HG02759 (cell line): Measurements from ENCODE around the gene GNMT.
"Not testable (repeated sequence)": the region's sequence is repeated elsewhere in the genome, so short reads cannot be mapped to it uniquely, and the experiment has no call there.

Experiments used
- ATAC-seq: cut with Tn5 transposase; IDR thresholded peaks from one replicate; pipeline ENCODE4 v1.9.1; 2021; ENCODE audit warnings: mild to moderate bottlenecking, moderate library complexity; ENCODE audit not compliant: unreplicated experiment

GNMT gene

GRCh38 chr6:42940493-42941045 lies 20.0 kb upstream of the GNMT start:
- ATAC-seq: no peak

- not testable (repeated sequence) for ATAC-seq
Measured at GRCh38 chr6:42941356-42941755, 19.2 kb upstream of the GNMT start.

- no peak for ATAC-seq
Measured at GRCh38 chr6:42942444-42942843, 18.1 kb upstream of the GNMT start.

GRCh38 chr6:42947950-42948349 lies 12.6 kb upstream of the GNMT start:
- no peak for ATAC-seq

GRCh38 chr6:42952389-42952788 lies 8.2 kb upstream of the GNMT start:
- no peak for ATAC-seq

GRCh38 chr6:42954405-42954804 lies 6.1 kb upstream of the GNMT start:
- ATAC-seq: not testable (repeated sequence)

- ATAC-seq: no peak
Measured at GRCh38 chr6:42958125-42958524, 2.4 kb upstream of the GNMT start.

- no peak for ATAC-seq
Measured at GRCh38 chr6:42959917-42960242, 674 bp upstream of the GNMT start.

- no peak for ATAC-seq
Measured at GRCh38 chr6:42961020-42961470, 491 bp downstream of the GNMT start.

GRCh38 chr6:42962096-42962495 lies 1.5 kb downstream of the GNMT start:
- no peak for ATAC-seq

- ATAC-seq: no peak
Measured at GRCh38 chr6:42962502-42963178, 2.1 kb downstream of the GNMT start.

- ATAC-seq: no peak
Measured at GRCh38 chr6:42963179-42963854, 2.8 kb downstream of the GNMT start.

- no peak for ATAC-seq
Measured at GRCh38 chr6:42963855-42964605, 3.5 kb downstream of the GNMT start.

- no peak for ATAC-seq
Measured at GRCh38 chr6:42966571-42966970, 6.0 kb downstream of the GNMT start.

- no peak for ATAC-seq
Measured at GRCh38 chr6:42967228-42967627, 6.7 kb downstream of the GNMT start.

GRCh38 chr6:42968126-42968701 lies 7.7 kb downstream of the GNMT start:
- ATAC-seq: no peak

GRCh38 chr6:42968783-42969182 lies 8.2 kb downstream of the GNMT start:
- no peak for ATAC-seq

- ATAC-seq: no peak
Measured at GRCh38 chr6:42969431-42969830, 8.9 kb downstream of the GNMT start.

GRCh38 chr6:42969934-42970333 lies 9.4 kb downstream of the GNMT start:
- ATAC-seq: no peak

GRCh38 chr6:42970871-42971612 lies 10.5 kb downstream of the GNMT start:
- ATAC-seq: no peak
